RWPE2 (cell line): ENCODE results near the gene PIK3CB.

Source experiments
- ATAC-seq: fragments of 200-7000 bp; cut with Tn5 transposase; 3 replicates; pipeline ENCODE4 v1.9.1; 2021; ENCODE audit warnings: low read depth
- DNase-seq: peaks from one replicate; pipeline ENCODE4 v3.0.0-alpha.2; 2020; ENCODE audit warnings: low spot score
- H3K27ac ChIP-seq: fragments of 450-650 bp; 2 replicates; pipeline ENCODE4 v1.5.1; 2017; ENCODE audit warnings: mild to moderate bottlenecking; ENCODE audit not compliant: poor library complexity, severe bottlenecking
- H3K27me3 ChIP-seq: fragments of 250-450 bp; sonication (Bioruptor Pico); 2 replicates; pipeline ENCODE4 v1.5.1; 2021; ENCODE audit warnings: mild to moderate bottlenecking, moderate library complexity; ENCODE audit not compliant: insufficient read depth, poor library complexity, severe bottlenecking
- H3K36me3 ChIP-seq: fragments of 250-450 bp; sonication (Bioruptor Pico); 2 replicates; pipeline ENCODE4 v1.5.1; 2020; ENCODE audit warnings: low read depth, mild to moderate bottlenecking, moderate library complexity
- H3K4me1 ChIP-seq: fragments of 250-450 bp; sonication (Bioruptor Pico); 2 replicates; pipeline ENCODE4 v1.5.1; 2021; ENCODE audit warnings: mild to moderate bottlenecking, moderate library complexity; ENCODE audit not compliant: insufficient read depth, poor library complexity, severe bottlenecking
- H3K4me3 ChIP-seq: fragments of 250-450 bp; sonication (Bioruptor Pico); 2 replicates; pipeline ENCODE4 v1.5.1; 2021; ENCODE audit warnings: mild to moderate bottlenecking, moderate library complexity; ENCODE audit not compliant: severe bottlenecking
- H3K9me3 ChIP-seq: fragments of 250-450 bp; sonication (Bioruptor Pico); 2 replicates; pipeline ENCODE4 v1.5.1; 2021; ENCODE audit warnings: mild to moderate bottlenecking, moderate library complexity; ENCODE audit not compliant: severe bottlenecking
- CTCF ChIP-seq: fragments of 450-650 bp; IDR thresholded peaks from one replicate; pipeline ENCODE4 v1.5.1; 2017; ENCODE audit warnings: mild to moderate bottlenecking, moderate library complexity; ENCODE audit not compliant: poor library complexity, severe bottlenecking

The PIK3CB gene

GRCh38 chr3:138856799-138857198, 22.1 kb upstream of the PIK3CB start:
- Histone ChIP-seq H3K27me3 (no peaks in the 10 kb centered on the region), H3K4me1 (no peaks in the 10 kb centered on the region)
- TF ChIP-seq CTCF, result no peak

GRCh38 chr3:138854940-138855339, 20.2 kb upstream of the PIK3CB start:
- DNase-seq (no peak), ATAC-seq (no peak)
- H3K27ac ChIP-seq, result no peak overlapping the region
- H3K27me3 ChIP-seq, result no peaks in the 10 kb centered on the region
- H3K4me1 ChIP-seq, result no peaks in the 10 kb centered on the region
- H3K4me3 ChIP-seq, result no peak overlapping the region
- H3K9me3 ChIP-seq, result no peaks in the 10 kb centered on the region
- no peak for TF ChIP-seq CTCF
- H3K36me3 ChIP-seq, result no peaks in the 10 kb centered on the region

More at GRCh38 chr3:138856799-138857198, 22.1 kb upstream of the PIK3CB start:
- ATAC-seq (no peak), DNase-seq (no peak)
- Histone ChIP-seq H3K4me3 (no peak overlapping the region), H3K27ac (no peak overlapping the region), H3K9me3 (no peaks in the 10 kb centered on the region), H3K36me3 (no peaks in the 10 kb centered on the region)

GRCh38 chr3:138854204-138854603, 19.5 kb upstream of the PIK3CB start:
- TF ChIP-seq CTCF, result no peak
- Histone ChIP-seq H3K27me3 (no peaks in the 10 kb centered on the region), H3K27ac (no peak overlapping the region), H3K9me3 (no peaks in the 10 kb centered on the region), H3K36me3 (no peaks in the 10 kb centered on the region), H3K4me1 (no peaks in the 10 kb centered on the region), H3K4me3 (no peak overlapping the region)
- ATAC-seq, result 0 out of 3 replicates have a peak, but pooled peaks have one; percentile 40
- no peak for DNase-seq

- no peak overlapping the region for H3K4me3 ChIP-seq
- no peaks in the 10 kb centered on the region for H3K9me3 ChIP-seq
- TF ChIP-seq CTCF, result no peak
- H3K4me1 ChIP-seq, result no peaks in the 10 kb centered on the region
- DNase-seq, result no peak
- H3K27me3 ChIP-seq, result no peaks in the 10 kb centered on the region
- no peaks in the 10 kb centered on the region for H3K36me3 ChIP-seq
- ATAC-seq, result no peak
- H3K27ac ChIP-seq, result no peak overlapping the region
These were observed 15.4 kb upstream of the PIK3CB start for GRCh38 chr3:138850151-138850550.

- TF ChIP-seq CTCF, result no peak
- H3K27me3 ChIP-seq, result no peaks in the 10 kb centered on the region
- H3K4me3 ChIP-seq, result no peak overlapping the region
- H3K27ac ChIP-seq, result no peak overlapping the region
- no peaks in the 10 kb centered on the region for H3K9me3 ChIP-seq
- ATAC-seq (no peak), DNase-seq (no peak)
- no peaks in the 10 kb centered on the region for H3K4me1 ChIP-seq
- H3K36me3 ChIP-seq, result no peaks in the 10 kb centered on the region
These were observed 14.7 kb upstream of the PIK3CB start for GRCh38 chr3:138849222-138849940.
